ENCODE data around the gene HDAC10. TPM values are rescaled to one million over a fixed set of nuclear protein-coding genes. Genes with fewer than 3 reads are reported as not detected.

Gene HDAC10
- total RNA-seq, 1 donor from 2014 or later, result 13.6 TPM

- intact Hi-C loops (cut with micrococcal nuclease), result no loop called here
- Histone ChIP-seq H3K27ac (replicated peaks) (peak overlapping the region; percentile 95), H3K27me3 (ENCODE audit: low read depth) (no peaks in the 10 kb centered on the region), H3K4me1 (peaks cover 78% of the 10 kb centered on the region), H3K9me3 (replicated peaks) (no peaks in the 10 kb centered on the region), H3K36me3 (peaks cover 18% of the 10 kb centered on the region), H3K4me3 (peak overlapping the region; percentile 96)
- no peak for DNase-seq
- TF ChIP-seq, protein P1, sequence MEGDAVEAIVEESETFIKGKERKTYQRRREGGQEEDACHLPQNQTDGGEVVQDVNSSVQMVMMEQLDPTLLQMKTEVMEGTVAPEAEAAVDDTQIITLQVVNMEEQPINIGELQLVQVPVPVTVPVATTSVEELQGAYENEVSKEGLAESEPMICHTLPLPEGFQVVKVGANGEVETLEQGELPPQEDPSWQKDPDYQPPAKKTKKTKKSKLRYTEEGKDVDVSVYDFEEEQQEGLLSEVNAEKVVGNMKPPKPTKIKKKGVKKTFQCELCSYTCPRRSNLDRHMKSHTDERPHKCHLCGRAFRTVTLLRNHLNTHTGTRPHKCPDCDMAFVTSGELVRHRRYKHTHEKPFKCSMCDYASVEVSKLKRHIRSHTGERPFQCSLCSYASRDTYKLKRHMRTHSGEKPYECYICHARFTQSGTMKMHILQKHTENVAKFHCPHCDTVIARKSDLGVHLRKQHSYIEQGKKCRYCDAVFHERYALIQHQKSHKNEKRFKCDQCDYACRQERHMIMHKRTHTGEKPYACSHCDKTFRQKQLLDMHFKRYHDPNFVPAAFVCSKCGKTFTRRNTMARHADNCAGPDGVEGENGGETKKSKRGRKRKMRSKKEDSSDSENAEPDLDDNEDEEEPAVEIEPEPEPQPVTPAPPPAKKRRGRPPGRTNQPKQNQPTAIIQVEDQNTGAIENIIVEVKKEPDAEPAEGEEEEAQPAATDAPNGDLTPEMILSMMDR (IDR thresholded peaks at IDR 0.05; ENCODE audit: borderline replicate concordance), result no peak
Observed at GRCh38 chr22:50245214-50246072, 5.6 kb downstream of the HDAC10 start.

GRCh38 chr22:50244420-50245213, 6.4 kb downstream of the HDAC10 start, which contains the start of gene TUBGCP6:
Gene TUBGCP6 (minus strand): TSS chr22:50245023. CDS start chr22:50244459, 564 bp downstream.
- Histone ChIP-seq H3K9me3 (replicated peaks) (no peaks in the 10 kb centered on the region), H3K36me3 (peaks cover 26% of the 10 kb centered on the region), H3K4me1 (peaks cover 70% of the 10 kb centered on the region), H3K4me3 (peak within 1 kb of the TSS; percentile 96), H3K27ac (replicated peaks) (peak within 1 kb of the TSS; percentile 95), H3K27me3 (ENCODE audit: low read depth) (no peaks in the 10 kb centered on the region)
- DNase-seq, result peak; percentile 97
- intact Hi-C loops (cut with micrococcal nuclease), result no loop called here
- TF ChIP-seq, protein P1 (IDR thresholded peaks at IDR 0.05; ENCODE audit: borderline replicate concordance), result peak; percentile 47

- H3K36me3 ChIP-seq, result peaks cover 32% of the 10 kb centered on the region
- intact Hi-C loops (cut with micrococcal nuclease), result no loop called here
- peaks cover 66% of the 10 kb centered on the region for H3K4me1 ChIP-seq
- no peak for DNase-seq
- H3K27ac ChIP-seq (replicated peaks), result peak overlapping the region; percentile 95
- no peaks in the 10 kb centered on the region for H3K27me3 ChIP-seq (ENCODE audit: low read depth)
- TF ChIP-seq, protein P1 (IDR thresholded peaks at IDR 0.05; ENCODE audit: borderline replicate concordance), result no peak
- no peaks in the 10 kb centered on the region for H3K9me3 ChIP-seq (replicated peaks)
- H3K4me3 ChIP-seq, result peak overlapping the region; percentile 96
Observed at GRCh38 chr22:50243685-50244419, 7.2 kb downstream of the HDAC10 start.

GRCh38 chr22:50242406-50242949, 8.6 kb downstream of the HDAC10 start:
- Histone ChIP-seq H3K4me3 (peak overlapping the region; percentile 96), H3K36me3 (peaks cover 39% of the 10 kb centered on the region), H3K9me3 (replicated peaks) (no peaks in the 10 kb centered on the region), H3K27ac (replicated peaks) (no peak overlapping the region), H3K4me1 (peaks cover 62% of the 10 kb centered on the region), H3K27me3 (ENCODE audit: low read depth) (no peaks in the 10 kb centered on the region)
- DNase-seq, result no peak
- intact Hi-C loops (cut with micrococcal nuclease), result no loop called here
- TF ChIP-seq, protein P1 (IDR thresholded peaks at IDR 0.05; ENCODE audit: borderline replicate concordance), result no peak

DNA sequence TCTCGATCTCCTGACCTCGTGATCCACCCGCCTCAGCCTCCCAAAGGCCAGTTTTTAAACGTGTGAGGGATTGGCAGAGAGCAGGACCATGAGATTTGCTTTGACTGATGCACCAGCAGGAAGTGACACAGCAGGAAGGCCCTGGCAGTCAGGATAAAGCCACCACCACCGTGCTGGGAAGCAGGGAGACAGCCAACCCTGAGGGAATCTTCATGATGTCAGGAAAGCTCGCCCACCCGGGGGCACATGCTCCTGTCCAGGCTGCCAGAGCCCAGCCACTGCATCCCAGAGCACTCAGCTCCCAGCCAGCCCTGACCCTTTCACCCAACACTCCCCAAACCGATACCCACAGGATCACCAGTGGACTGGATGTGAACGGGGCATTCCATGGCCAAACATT, 12.3 kb downstream of the HDAC10 start:
- Histone ChIP-seq H3K27me3 (ENCODE audit: low read depth) (no peaks in the 10 kb centered on the region), H3K27ac (replicated peaks) (no peak overlapping the region), H3K4me3 (no peak overlapping the region), H3K36me3 (peaks cover 35% of the 10 kb centered on the region), H3K9me3 (replicated peaks) (no peaks in the 10 kb centered on the region), H3K4me1 (peaks cover 33% of the 10 kb centered on the region)
- TF ChIP-seq, protein P1 (IDR thresholded peaks at IDR 0.05; ENCODE audit: borderline replicate concordance), result no peak
- intact Hi-C loops (cut with micrococcal nuclease), result no loop called here
- DNase-seq, result no peak
